PC-3 (cell line): ENCODE measurements around the gene THY1. TPM values are rescaled to one million over a fixed set of nuclear protein-coding genes. Genes with fewer than 3 reads are reported as not detected.

Experiments
- ATAC-seq: fragments of 200-7000 bp; cut with Tn5 transposase; 2 replicates; pipeline ENCODE4 v1.9.1; 2020; ENCODE audit warnings: mild to moderate bottlenecking, moderate library complexity
- BruUV-seq: library from RNA; stranded (reverse); fragments of 400-500 nt; replicated peaks from 2 replicates; lab custom pipeline; 2021; lab: Mats Ljungman, UMichigan
- CTCF ChIA-PET: fragments of 300-600 bp; sonication (Branson Sonifier 250); formaldehyde crosslinking; loops from one replicate; lab custom pipeline; 2022; ENCODE audit warnings: antibody characterized with exemption; lab: Charles Lee
- POLR2A ChIA-PET: fragments of 300-600 bp; sonication (Branson Sonifier 250); formaldehyde crosslinking; loops from one replicate; lab custom pipeline; 2022; ENCODE audit warnings: antibody characterized with exemption; ENCODE audit not compliant: unreplicated experiment; lab: Charles Lee
- DNase-seq: peaks from one replicate; pipeline ENCODE4 v3.0.0-alpha.2; 2015
- H2AFZ ChIP-seq: fragments of 300-600 bp; sonication (generic); 2 replicates; pipeline ENCODE4 v1.6.0; 2016; ENCODE audit warnings: antibody characterized with exemption, low read length
- H3F3A ChIP-seq: fragments of 300-600 bp; sonication (generic); one replicate; pipeline ENCODE4 v1.6.0; 2017; ENCODE audit warnings: antibody characterized with exemption, low read length, control low read depth, mild to moderate bottlenecking; ENCODE audit not compliant: unreplicated experiment
- H3K27ac ChIP-seq: fragments of 300-600 bp; sonication (generic); 2 replicates; pipeline ENCODE4 v1.5.1; 2016; ENCODE audit warnings: mild to moderate bottlenecking, low read length
- H3K27me3 ChIP-seq: fragments of 300-600 bp; sonication (generic); 2 replicates; pipeline ENCODE4 v1.6.1; 2016; ENCODE audit warnings: low read length, mixed read lengths
- H3K36me3 ChIP-seq: fragments of 300-600 bp; sonication (generic); 2 replicates; pipeline ENCODE4 v1.6.1; 2016; ENCODE audit warnings: low read depth, mixed run types, low read length, mixed read lengths
- H3K4me1 ChIP-seq: fragments of 300-600 bp; sonication (generic); 2 replicates; pipeline ENCODE4 v1.5.1; 2016; ENCODE audit warnings: low read length; ENCODE audit not compliant: insufficient read depth
- H3K4me2 ChIP-seq: fragments of 300-600 bp; sonication (generic); 2 replicates; pipeline ENCODE4 v1.6.0; 2016; ENCODE audit warnings: low read length
- H3K4me3 ChIP-seq: fragments of 300-600 bp; sonication (generic); 2 replicates; pipeline ENCODE4 v1.5.1; 2016; ENCODE audit warnings: mild to moderate bottlenecking, low read length, mixed read lengths
- H3K79me2 ChIP-seq: fragments of 300-600 bp; sonication (generic); 2 replicates; pipeline ENCODE4 v1.6.1; 2017; ENCODE audit warnings: low read length, mixed read lengths
- H3K9ac ChIP-seq: fragments of 300-600 bp; sonication (generic); 2 replicates; pipeline ENCODE4 v1.6.0; 2016; ENCODE audit warnings: mild to moderate bottlenecking, low read length
- H3K9me2 ChIP-seq: fragments of 300-600 bp; sonication (generic); replicated peaks from 2 replicates; pipeline ENCODE4 v1.6.1; 2016; ENCODE audit warnings: mixed run types, low read length, mixed read lengths
- H3K9me3 ChIP-seq: fragments of 300-600 bp; sonication (generic); 2 replicates; pipeline ENCODE4 v1.6.1; 2016; ENCODE audit warnings: low read length, mixed read lengths
- H4K20me1 ChIP-seq: fragments of 300-600 bp; sonication (generic); 2 replicates; pipeline ENCODE4 v1.6.1; 2016; ENCODE audit warnings: low read length, mixed read lengths
- EZH2 ChIP-seq: fragments of 300-600 bp; sonication (generic); IDR thresholded peaks from one replicate; pipeline ENCODE4 v1.6.1; 2017; ENCODE audit warnings: antibody characterized with exemption, mild to moderate bottlenecking, low read length; ENCODE audit not compliant: unreplicated experiment
- EZH2phosphoT487 ChIP-seq: fragments of 300-600 bp; sonication (generic); IDR thresholded peaks from 2 replicates; pipeline ENCODE4 v1.6.1; 2018; ENCODE audit warnings: mild to moderate bottlenecking, antibody characterized with exemption, low read length, borderline replicate concordance
- intact Hi-C: fragments of 100-400 bp; cut with micrococcal nuclease; formaldehyde crosslinking; loops from 2 replicates; pipeline ENCODE4 v1.9.0; 2023
- total RNA-seq: library from RNA; depleted of rRNA; stranded (reverse); fragments of >200 nt; gene quantifications from 2 replicates; pipeline ENCODE4 v1.2.3, GENCODE V29; 2014
- TF ChIP-seq, protein P1 (sequence below): fragments of 300-600 bp; sonication (generic); conservative IDR thresholded peaks from 2 replicates; pipeline ENCODE4 v1.5.1; 2017; ENCODE audit warnings: antibody characterized with exemption, low read depth, mild to moderate bottlenecking, low read length

Gene THY1
- total RNA-seq, 1 experiment from 2014 or later, result not detected

DNA sequence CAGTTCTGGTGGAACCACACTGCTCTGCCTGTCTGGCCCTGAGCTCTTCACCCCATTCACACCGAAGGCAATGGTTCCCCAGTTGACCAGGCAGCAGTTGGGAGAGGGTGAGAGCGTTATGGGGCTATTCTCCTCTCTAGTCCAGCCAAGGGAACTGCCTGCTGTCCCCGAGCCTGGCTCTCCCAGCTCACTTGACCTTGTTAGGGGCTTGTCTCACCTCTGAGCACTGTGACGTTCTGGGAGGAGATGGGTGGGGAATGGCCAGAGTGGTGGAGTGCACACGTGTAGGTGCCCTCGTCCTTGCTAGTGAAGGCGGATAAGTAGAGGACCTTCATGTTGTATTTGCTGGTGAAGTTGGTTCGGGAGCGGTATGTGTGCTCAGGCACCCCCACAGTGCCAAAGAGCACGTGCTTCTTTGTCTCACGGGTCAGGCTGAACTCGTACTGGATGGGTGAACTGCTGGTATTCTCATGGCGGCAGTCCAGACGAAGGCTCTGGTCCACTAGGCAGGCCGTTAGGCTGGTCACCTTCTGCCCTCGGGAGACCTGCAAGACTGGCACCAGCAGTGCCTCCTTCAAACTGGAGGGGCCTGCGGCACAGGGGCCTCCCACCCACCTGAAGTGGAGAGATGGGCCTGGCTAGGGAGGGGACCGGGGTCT, 3.0 kb downstream of the THY1 start:
- H2AFZ ChIP-seq, result no peak overlapping the region
- no peaks in the 10 kb centered on the region for H3K9me2 ChIP-seq
- H3K79me2 ChIP-seq, result no peaks in the 10 kb centered on the region
- ATAC-seq (no peak), DNase-seq (no peak)
- H3K4me1 ChIP-seq, result peaks cover 19% of the 10 kb centered on the region
- no peaks in the 10 kb centered on the region for H3F3A ChIP-seq
- TF ChIP-seq EZH2phosphoT487, result no peak
- TF ChIP-seq EZH2, result no peak
- TF ChIP-seq, protein P1, sequence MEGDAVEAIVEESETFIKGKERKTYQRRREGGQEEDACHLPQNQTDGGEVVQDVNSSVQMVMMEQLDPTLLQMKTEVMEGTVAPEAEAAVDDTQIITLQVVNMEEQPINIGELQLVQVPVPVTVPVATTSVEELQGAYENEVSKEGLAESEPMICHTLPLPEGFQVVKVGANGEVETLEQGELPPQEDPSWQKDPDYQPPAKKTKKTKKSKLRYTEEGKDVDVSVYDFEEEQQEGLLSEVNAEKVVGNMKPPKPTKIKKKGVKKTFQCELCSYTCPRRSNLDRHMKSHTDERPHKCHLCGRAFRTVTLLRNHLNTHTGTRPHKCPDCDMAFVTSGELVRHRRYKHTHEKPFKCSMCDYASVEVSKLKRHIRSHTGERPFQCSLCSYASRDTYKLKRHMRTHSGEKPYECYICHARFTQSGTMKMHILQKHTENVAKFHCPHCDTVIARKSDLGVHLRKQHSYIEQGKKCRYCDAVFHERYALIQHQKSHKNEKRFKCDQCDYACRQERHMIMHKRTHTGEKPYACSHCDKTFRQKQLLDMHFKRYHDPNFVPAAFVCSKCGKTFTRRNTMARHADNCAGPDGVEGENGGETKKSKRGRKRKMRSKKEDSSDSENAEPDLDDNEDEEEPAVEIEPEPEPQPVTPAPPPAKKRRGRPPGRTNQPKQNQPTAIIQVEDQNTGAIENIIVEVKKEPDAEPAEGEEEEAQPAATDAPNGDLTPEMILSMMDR, result no peak
- H3K36me3 ChIP-seq, result no peaks in the 10 kb centered on the region
- no peaks in the 10 kb centered on the region for H4K20me1 ChIP-seq
- POLR2A ChIA-PET, result no interaction called here
- H3K9ac ChIP-seq, result no peak overlapping the region
- no peak overlapping the region for H3K4me3 ChIP-seq
- CTCF ChIA-PET, result no interaction called here
- H3K27me3 ChIP-seq, result no peaks in the 10 kb centered on the region; the same call in 1 of the 2 replicates
- H3K4me2 ChIP-seq, result no peak overlapping the region
- intact Hi-C loops, result no loop called here
- H3K27ac ChIP-seq, result no peak overlapping the region
- BruUV-seq, result no TSS peak
- H3K9me3 ChIP-seq, result no peaks in the 10 kb centered on the region

- no peak overlapping the region for H3K4me2 ChIP-seq
- TF ChIP-seq, protein P1, result no peak
- no peak for TF ChIP-seq EZH2phosphoT487
- no peaks in the 10 kb centered on the region for H3K36me3 ChIP-seq
- no peaks in the 10 kb centered on the region for H4K20me1 ChIP-seq
- CTCF ChIA-PET, result no interaction called here
- intact Hi-C loops, result no loop called here
- H3K27ac ChIP-seq, result no peak overlapping the region
- H3K9me3 ChIP-seq, result no peaks in the 10 kb centered on the region
- no peaks in the 10 kb centered on the region for H3K79me2 ChIP-seq
- H3K4me1 ChIP-seq, result peaks cover 19% of the 10 kb centered on the region
- H3K9me2 ChIP-seq, result no peaks in the 10 kb centered on the region
- H3F3A ChIP-seq, result no peaks in the 10 kb centered on the region
- no peaks in the 10 kb centered on the region; the same call in 1 of the 2 replicates for H3K27me3 ChIP-seq
- BruUV-seq, result no TSS peak
- no peak for ATAC-seq
- no peak overlapping the region for H2AFZ ChIP-seq
- POLR2A ChIA-PET, result no interaction called here
- no peak overlapping the region for H3K4me3 ChIP-seq
- no peak for DNase-seq
- H3K9ac ChIP-seq, result no peak overlapping the region
Measured at GRCh38 chr11:119419246-119419645, 3.7 kb downstream of the THY1 start.

GRCh38 chr11:119418759-119419158, 4.2 kb downstream of the THY1 start:
- Histone ChIP-seq H3K27me3 (no peaks in the 10 kb centered on the region; the same call in 1 of the 2 replicates), H2AFZ (no peak overlapping the region), H3K9me2 (no peaks in the 10 kb centered on the region), H3K79me2 (no peaks in the 10 kb centered on the region), H3F3A (no peaks in the 10 kb centered on the region), H3K9me3 (no peaks in the 10 kb centered on the region), H3K4me1 (peaks cover 19% of the 10 kb centered on the region), H3K4me2 (no peak overlapping the region), H3K27ac (no peak overlapping the region), H3K9ac (no peak overlapping the region), H3K36me3 (no peaks in the 10 kb centered on the region), H4K20me1 (no peaks in the 10 kb centered on the region), H3K4me3 (no peak overlapping the region)
- POLR2A ChIA-PET, result no interaction called here
- CTCF ChIA-PET, result no interaction called here
- DNase-seq (no peak), ATAC-seq (no peak)
- intact Hi-C loops, result no loop called here
- BruUV-seq, result no TSS peak
- TF ChIP-seq EZH2phosphoT487 (no peak), EZH2 (no peak)
- TF ChIP-seq, protein P1, result no peak
